Subcutaneous adipose tissue (tissue), 4 donors: ENCODE data around the gene MAPRE2. TPM values are rescaled to one million over a fixed set of nuclear protein-coding genes. Genes with fewer than 3 reads are reported as not detected.

ENCODE experiments used
- total RNA-seq, 4 donors: library from RNA; depleted of rRNA; stranded (reverse); fragments of >200 nt; gene quantifications; one replicate each; pipeline ENCODE4 v1.1.0, GENCODE V29; 2016
- TF ChIP-seq, protein P1 (sequence below): fragments of 450-650 bp; IDR thresholded peaks from one replicate; pipeline ENCODE4 v1.5.1; 2016; ENCODE audit warnings: low read depth, mild to moderate bottlenecking, control low read depth, antibody characterized with exemption, moderate library complexity

MAPRE2 gene
- total RNA-seq, 4 donors from 2014 or later = 11.9 to 27.6 (median 21.2) TPM

DNA sequence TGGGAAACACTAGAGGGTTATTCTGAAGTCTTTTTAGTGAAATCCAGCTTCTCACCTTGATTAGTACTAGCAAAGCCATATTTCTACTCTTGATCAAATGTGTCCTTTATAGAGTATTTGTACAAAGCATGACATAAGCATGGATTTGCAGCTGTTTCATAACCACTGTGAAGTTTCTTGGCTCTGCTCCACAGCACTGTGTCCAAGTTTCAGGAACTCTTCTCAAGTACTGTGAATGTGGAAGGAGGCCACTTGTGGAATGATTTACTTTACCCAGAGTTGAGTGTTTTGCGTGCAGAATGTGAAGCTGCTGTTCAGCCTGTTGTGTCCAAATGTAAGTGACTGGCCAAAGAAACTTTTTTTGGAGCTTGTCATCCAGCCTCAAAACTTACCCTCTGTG, 16.2 kb upstream of the MAPRE2 start:
- TF ChIP-seq, protein P1, sequence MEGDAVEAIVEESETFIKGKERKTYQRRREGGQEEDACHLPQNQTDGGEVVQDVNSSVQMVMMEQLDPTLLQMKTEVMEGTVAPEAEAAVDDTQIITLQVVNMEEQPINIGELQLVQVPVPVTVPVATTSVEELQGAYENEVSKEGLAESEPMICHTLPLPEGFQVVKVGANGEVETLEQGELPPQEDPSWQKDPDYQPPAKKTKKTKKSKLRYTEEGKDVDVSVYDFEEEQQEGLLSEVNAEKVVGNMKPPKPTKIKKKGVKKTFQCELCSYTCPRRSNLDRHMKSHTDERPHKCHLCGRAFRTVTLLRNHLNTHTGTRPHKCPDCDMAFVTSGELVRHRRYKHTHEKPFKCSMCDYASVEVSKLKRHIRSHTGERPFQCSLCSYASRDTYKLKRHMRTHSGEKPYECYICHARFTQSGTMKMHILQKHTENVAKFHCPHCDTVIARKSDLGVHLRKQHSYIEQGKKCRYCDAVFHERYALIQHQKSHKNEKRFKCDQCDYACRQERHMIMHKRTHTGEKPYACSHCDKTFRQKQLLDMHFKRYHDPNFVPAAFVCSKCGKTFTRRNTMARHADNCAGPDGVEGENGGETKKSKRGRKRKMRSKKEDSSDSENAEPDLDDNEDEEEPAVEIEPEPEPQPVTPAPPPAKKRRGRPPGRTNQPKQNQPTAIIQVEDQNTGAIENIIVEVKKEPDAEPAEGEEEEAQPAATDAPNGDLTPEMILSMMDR = no peak

DNA sequence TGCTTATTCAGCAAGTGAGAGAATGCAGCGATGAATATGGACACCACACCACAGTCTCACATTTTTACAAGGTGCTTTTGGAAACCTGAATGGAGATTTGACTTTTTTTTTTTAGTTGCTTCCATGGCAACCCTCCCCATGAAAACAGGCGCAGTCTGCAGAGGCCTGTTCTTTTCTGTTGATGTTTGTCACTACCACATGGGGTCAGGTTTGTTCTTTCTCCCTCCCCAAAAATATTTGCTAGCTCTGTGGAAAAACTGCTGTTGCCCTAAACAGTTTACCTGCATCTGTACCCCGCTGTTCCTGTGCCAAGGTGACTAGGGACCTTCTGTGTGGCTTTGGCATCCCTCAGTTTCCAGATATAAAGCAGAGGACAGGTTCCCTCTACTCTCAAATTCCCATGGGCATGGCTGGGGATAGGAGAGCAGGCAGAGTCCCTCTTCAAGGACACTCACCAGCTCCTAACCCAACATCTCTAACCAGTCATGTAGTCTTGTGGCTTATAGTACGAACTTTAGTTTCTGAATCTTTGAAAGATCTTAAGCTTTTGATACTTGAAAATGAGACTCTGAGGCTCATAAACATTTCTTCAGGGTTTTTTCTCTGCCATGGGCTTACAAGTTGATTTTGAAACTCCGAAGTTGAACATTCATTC, 14.7 kb upstream of the MAPRE2 start:
- TF ChIP-seq, protein P1 = no peak

DNA sequence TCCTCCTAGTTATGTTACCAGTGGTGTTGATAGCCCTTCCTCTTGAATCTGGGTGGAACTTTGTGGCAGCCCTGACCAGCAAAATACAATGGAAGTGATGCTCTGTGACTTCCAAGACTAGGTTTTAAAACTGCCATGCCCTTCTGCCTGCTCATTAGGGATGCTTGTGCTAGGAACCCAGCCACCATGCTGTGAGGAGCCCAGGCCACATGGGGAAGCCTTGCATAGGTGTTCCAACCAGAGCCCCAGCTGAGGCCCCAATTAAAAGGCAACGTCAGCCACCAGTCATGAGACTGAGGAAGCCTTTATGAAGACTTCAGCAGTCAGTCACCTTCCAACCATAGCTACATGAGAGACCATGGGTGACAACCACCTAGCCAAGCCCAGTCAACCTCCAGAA, 14.0 kb upstream of the MAPRE2 start:
- TF ChIP-seq, protein P1 = no peak

DNA sequence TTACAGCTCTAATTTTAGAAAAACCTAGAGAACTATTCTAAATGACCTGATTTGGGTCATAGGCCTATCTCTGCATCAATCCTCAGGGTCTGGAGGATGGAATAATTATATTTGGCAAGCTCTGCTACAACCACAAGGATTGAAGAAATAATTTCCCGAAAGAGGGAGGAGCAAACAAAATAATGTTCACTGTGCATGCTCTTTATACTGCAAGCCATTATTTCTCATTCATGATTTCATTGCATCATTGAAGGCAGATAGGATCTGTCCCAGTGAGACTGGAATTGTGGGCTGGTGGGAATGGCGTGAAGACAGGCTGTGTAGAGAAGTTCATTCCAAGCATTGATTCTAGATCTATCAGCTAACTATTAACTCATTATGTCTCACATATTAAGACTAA, 12.7 kb upstream of the MAPRE2 start:
- TF ChIP-seq, protein P1 = no peak

DNA sequence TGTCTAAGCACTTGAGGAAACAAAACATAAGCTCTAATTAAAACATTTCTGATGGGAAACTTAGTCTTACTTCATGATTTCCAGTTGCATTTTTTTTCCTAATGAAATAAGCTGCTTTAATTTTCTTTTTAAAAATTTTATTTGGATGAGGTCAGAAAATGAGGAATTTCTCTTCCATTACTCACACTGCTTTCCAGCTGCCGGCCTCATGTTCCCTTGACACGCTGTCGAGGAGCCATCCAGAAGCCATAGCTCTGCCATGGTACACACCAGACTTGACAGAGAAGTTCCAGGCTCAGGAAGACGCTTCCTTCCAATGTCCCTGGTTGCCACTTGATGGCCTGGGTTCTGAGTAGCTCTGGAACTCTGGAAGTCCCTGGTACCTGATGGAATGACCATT, 12.1 kb upstream of the MAPRE2 start:
- TF ChIP-seq, protein P1 = no peak

DNA sequence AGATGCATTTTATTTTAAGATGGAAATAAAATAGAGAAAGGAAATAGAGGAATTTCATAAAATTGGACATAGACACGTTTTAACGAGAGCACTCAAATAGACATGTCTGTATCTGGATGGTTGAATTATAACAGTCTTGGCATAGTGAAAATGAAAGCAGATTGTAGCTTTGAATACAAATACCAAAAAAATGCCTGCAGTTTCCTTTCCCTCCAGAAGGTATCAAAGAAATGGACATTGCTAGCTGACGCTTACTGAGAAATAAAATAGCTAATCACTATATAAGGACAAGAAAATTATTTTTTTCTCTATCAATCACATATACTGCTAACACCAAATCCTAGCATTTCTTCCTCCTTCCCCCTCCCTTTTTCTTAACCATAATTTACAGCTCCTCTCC, 11.4 kb upstream of the MAPRE2 start:
- TF ChIP-seq, protein P1 = no peak

DNA sequence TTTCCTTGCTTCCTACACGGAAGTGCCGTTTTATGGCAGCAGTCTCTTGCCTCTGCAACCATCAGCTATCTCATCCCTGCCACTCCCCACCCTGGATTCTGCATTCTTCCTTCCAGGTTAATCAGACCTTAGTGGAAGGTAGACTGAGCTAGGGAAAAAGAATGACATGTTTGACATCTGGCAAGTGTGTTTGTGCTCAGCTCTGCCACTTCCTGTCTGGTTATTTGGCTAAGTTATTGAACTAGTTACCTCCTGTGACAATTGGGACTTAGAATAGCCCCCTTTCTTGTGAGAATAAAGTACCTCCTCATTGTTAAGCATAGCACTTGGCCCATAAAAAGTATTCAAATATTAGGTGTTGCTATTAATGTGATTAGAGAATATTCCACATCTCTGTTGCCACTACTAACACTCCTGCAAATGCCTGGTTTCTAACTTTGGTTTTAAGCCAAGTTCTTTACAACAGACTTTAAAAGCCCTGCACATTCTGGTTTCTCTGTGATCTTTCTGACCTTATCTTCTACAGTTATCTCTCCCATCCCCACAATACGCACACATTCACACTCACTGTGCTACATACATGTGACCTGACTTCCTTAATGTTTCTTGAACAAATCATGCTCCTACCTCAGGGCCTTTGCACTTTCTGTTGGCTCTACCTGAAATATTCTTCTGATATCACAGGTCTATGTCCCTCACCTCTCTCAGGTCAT, 10.8 kb upstream of the MAPRE2 start:
- TF ChIP-seq, protein P1 = no peak
